GM18507 (cell line): ENCODE data around the gene PDP2.
"Not testable (repeated sequence)": the region's sequence is repeated elsewhere in the genome, so short reads cannot be mapped to it uniquely, and the experiment has no call there.

Experiments used
- DNase-seq: peaks from one replicate; pipeline ENCODE4 v3.0.0; 2011; ENCODE audit warnings: low read depth; ENCODE audit not compliant: insufficient read length; ENCODE audit errors: extremely low spot score
- FAIRE-seq: peaks from 2 replicates; lab custom pipeline; 2011; peaks lifted over from hg19 to GRCh38; lab: Jason Lieb, UNC

PDP2 gene

DNA sequence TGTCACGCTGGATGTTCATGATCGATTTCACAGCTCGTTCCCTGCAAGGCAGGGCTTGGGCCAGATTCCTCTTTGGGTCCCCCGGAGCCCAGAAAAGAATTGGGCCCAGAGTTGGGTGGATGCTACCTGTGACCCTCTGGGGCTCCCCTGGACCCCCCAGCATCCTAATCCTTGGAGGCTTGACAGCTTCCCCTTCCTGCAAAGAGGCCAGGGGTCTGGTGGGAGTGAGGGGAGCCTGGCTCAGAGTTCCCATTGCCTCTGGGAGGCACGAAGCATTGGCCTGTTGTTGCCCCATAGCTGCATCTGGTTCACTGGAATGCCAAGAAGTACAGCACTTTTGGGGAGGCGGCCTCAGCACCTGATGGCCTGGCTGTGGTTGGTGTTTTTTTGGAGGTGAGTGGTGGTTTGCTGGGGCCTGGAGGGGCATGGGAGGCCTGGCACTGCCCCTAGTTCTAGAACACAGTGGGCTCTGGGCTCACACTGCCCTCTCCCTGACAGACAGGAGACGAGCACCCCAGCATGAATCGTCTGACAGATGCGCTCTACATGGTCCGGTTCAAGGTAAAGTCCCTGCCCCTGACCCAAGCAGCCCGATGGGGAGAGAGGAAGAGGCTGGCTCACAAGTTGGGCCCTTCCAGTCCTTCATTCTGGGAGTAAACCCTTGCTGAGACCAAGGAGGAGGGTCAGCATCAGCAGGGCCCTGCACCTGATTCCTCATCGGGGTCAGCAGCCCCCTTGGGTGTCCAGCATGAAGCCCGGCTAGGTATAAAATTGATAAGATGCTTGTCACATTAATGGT is 28.9 kb upstream of the PDP2 start:
- DNase-seq (no peak), FAIRE-seq (no peak)

DNA sequence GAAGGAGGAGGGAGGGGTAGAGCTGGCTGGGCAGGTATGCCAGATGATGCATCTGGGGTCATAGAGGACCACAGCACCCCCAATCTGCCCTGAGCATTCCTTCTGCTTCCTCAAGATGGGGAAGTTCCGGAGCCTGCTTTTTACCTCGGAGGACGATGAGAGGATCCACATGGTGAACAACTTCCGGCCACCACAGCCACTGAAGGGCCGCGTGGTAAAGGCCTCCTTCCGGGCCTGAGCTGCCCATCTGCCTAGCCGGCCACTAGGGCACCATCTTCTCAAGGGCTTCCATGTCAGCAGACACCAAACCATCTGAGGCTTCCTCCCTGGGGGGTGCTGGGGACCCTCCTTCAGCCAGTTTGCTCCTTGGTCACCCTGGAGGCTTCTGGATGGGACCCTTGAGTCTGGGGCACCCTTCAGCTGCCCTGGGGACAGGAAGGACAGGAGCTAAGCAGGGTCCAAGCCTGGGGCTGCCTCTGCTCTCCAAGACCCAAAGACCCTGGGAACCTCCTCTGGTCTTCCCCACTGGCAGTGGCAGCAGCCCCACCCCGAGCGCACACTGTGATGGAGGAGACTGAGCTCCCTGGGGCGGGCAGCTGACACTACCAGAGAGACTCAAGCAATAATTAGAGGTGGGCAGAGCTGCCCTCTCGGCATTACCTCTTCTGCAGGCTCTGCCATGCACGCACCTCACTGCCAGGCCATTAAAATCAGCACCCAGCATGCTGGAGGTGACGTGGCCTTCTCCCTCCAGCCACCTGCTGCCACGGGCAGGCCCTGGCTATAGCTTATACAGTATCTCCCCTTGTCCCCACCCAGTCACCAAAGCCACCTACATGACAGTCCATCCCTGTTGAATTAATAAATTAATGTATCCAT is 26.8 kb upstream of the PDP2 start:
- FAIRE-seq: no peak
- no peak for DNase-seq

DNA sequence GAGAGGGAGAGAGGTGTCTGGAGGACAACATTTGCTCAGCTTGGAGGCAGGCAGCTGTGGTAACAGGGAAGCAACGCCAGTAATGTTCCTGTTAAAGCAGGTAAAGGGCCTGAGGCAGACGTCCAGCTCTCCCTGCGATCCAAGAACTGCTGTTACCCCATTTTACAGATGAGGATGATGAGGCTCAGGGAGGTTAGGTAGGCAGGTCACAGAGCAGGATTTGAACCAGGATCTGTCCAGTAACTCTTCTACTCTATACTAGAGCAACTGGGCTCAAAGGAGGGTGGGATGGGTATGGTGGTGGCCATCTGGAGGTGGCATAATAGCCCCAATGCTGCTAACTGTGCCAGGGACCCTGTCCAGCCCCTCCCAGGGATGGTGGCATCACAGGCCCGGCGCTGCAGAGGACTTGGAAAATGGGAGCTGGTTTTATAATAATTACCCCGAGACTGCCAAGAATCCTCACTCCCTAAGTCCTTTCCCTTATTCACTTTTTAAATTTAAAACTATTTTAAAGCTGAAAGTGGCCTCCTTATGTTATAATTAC is 24.1 kb upstream of the PDP2 start:
- FAIRE-seq (no peak), DNase-seq (no peak)

DNA sequence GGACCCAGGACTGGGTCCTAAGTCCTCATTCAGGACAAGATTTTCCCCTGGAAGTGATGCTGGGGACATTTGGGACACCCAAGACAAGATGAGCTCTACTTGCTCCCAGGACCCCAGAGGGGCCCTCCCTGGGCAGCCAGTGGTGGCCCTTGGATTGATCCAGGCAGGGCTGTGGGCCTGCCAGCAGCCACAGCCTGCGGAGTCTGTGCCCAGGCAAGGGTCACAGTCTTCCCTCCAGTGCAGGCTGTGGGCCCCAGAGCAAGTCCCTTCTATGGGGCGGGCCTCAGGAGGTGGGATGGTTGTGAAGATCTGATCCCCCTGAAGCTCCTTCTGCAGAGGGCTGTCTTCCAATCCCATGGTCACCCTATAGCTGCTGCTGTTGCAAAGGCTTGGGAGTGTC is 23.5 kb upstream of the PDP2 start:
- FAIRE-seq: no peak
- DNase-seq: no peak

DNA sequence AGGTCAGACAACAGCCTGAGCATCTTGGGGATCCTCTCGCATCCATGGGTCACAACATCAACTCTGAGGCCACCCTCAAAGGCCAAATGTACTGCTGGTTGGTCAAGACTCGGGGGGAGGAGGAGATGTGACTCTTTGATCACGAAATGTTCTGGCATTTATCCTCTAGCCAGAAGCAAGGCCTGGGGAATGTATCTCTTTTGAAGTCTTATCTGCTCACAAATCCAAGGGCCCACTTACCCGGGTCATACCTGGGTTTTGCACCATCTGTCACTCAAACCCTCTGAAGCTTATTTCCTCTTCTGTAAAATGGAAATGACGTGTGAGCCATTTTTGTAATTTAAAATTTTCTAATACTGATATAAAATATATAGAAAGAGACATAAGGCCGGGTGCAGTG is 22.9 kb upstream of the PDP2 start:
- no peak for FAIRE-seq
- no peak for DNase-seq

DNA sequence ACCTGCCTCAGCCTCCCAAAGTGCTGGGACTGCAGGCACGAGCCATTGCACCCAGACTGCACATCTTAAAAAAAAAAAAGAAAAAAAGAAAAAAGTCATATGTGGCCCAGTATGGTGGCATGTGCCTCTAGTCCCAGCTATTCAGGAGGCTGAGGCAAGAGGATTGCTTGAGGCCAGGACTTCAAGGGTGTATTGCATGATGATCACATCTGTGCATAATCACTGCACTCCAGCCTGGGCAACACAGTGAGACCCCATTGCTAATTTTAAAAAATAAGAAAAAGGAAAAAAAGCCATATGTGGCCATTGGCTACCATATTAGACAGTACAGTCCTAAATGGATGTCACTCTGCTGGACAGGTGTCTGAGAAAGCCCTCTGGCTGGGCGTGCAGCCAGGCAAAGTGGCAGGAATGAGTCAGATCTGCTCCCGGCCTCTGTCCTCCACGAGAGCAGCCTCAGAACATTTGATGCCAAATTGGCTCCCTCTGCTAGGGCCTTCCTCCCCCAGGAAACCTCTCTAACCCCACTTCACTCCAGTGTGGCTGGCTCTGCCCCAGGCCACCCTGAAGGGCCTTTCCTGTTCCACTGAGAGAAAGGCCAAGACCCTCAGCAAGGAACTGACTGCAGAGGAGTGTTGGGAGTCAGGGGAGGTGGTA is 21.4 kb upstream of the PDP2 start:
- DNase-seq (no peak), FAIRE-seq (no peak)

DNA sequence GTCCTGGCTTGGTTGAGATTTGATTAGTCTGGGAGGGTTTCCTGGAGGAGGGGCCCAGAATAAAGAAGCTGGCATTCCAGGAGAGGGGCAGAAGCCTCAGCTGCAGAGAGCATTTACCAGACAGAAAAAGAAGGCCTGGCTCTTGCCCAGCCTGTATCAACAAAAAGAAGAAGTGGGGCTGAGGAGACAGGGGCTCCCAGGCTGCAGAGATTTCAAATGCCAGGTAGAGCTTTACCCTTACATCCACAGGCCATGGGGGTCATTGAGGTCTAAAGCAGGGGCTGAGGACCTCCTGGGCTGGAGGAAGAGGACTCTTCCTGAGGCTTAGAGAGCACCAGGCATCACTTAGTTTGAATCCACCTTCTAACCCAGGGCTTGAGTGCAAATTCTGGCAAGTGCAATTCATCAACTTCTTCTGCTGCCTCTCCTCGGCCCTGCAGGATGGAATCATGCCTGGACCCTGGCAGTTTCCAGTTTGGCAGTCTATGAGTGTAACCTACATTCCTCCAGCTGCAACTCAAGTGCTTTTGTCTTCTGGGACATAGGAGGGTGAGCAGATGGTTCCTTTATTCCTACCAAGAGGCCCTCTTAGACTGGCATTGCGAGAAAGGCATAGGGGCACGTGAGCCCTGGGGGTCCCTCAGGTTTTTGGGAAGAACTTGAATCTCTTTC is 20.8 kb upstream of the PDP2 start:
- DNase-seq (no peak), FAIRE-seq (no peak)

DNA sequence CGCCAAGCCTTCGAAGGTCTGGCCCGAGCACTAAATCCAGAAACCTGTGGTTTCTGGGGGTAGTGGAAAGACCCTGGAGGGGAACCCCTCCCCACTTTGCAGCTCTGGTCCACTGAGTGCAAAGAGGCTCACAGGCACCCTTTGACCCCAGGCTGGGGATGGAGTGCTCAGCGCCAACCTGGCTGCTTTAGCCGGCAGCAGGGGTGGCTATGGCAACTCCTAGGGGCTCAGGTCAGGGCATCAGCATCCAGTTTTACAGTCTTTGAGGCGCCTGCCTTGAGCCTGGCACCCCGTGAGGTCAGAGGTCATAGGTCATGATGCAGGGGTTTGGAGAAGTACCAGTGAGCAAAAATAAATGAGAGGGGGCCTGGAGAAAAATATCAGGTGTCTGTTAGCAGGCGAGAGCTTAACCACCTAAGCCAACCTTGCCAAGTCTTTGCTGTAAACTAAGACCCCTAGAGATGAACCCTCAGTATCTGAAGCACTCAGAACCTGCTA is 18.2 kb upstream of the PDP2 start:
- FAIRE-seq (no peak), DNase-seq (no peak)

DNA sequence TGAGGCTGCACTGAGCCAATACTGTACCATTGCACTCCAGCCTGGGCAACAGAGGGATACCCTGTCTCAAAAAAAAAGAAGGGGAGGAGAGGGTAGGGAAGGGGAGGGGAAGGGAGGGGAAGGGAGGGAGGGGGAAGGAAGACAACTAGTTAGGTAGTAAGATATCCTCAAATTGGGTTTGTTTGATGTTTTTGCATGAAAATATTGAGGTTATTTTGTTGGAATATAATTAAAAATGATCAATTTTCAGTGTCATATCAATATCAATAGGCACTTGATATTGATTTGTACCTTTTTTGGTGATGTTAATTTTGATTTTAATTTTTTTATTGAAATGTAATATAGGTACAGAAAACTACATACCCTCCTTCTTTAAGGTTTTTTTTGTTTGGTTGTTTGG is 16.6 kb upstream of the PDP2 start:
- FAIRE-seq: no peak
- no peak for DNase-seq

DNA sequence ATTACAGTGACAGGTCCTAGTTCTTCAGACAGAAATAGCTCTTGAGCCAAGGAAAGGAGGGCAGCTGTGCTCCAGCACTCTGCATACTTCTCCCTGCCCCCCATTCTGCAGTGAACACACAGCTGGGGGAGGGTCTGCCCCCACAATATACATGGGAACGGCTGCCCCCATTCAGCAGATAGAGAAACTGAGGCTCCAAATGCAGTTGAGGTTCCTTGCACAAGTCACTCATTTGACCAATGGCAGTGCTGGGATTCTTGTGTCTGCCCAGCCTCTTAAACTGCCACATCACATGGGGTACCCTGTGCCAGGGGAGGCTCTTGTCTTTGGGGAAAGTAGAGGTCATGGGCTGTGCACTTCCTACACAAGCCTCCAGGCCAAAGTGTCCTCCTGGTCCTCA is 10.9 kb upstream of the PDP2 start:
- DNase-seq (no peak), FAIRE-seq (no peak)

DNA sequence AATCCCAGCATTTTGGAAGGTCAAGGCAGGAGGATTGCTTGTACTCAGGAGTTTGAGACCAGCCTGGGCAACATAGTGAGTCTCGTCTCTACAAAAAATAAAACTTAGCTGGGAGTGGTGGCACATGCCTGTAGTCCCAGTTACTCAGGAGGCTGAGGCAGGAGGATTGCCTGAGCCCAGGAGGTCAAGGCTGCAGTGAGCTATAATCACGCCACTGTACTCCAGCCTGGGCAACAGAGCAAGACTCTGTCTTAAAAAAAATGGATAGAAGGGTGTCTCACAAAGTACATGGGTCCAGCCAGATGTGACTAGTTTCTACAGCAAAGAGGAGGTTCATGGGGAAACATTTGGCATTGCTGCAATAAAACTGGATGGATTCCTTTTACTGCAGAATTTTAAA is 9.0 kb upstream of the PDP2 start:
- FAIRE-seq, DNase-seq: not testable (repeated sequence)

DNA sequence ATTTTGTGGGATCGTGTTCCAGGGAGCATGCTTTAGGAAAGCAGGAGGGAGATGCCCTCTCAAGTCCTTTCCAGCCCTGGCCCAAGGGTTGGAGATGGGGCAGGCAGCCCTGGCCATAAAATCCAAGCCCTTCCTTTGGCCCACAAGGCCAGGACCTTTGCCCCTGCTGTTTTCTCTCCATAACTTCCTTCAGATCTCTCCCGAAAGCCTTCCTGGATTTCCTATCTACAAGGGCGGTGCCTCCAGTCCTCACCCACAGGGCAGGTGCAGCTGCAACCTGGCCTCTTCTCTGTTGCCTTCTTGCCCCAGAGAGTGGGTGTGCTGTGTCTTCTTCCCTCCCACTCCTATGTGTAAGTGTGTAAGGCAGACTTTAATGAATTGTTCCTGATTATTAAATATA is 8.5 kb upstream of the PDP2 start:
- DNase-seq (no peak), FAIRE-seq (no peak)

DNA sequence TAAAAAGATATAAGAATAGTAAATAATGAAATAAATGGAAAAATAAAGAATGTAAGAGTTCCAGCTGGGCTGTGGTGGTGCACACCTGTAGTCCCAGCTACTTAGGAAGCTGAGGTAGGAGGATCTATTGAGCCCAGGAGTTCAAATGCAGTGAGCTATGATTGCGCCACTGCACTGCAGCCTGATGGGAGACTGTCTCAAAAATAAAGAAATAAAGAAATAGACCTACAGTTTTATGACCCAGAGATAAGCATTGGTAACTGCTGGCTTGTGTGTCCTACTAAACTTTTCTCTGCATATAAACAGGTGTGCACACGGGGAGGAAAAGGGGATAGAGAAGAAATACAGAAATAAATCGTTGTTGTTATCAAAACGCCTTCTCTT is 7.8 kb upstream of the PDP2 start:
- no peak for DNase-seq
- FAIRE-seq: no peak

DNA sequence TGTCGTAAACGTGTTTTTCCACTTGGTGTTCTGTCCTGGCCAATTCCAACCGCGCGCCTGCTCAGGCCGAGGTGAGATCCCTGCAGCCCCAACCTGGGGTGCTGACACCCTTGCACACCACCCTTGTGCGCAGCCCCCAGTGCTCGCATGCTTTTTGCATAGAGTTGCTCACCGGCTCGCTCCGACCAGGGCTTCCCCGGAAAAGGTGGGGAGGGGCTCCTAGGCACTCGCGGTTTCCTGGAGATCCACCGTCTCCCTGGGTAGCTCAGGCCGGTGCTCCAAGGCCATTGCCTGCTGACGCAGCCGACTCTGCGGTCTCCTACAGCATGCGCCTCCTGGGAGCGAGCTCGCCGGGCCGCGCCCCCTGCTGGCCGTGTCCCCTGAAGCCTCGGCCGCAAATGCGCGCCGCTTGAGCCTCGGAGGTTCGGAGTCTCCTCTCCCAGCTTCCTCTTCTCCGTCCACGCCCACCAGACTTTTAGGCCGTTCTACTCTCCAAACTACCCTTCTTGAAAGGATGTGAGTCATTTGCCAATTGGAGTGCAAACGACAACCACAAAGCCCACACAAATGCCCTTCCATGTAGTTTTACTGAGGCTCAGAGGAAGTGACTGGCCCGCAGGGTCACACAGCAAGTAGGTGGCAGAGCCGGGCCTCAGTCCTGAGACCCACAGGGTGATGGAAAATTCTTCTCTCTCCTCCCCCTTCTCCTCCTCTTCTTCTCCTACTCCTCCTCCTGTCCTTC is 7.2 kb upstream of the PDP2 start:
- peak; percentile 76 for DNase-seq
- FAIRE-seq: peak; percentile 98

DNA sequence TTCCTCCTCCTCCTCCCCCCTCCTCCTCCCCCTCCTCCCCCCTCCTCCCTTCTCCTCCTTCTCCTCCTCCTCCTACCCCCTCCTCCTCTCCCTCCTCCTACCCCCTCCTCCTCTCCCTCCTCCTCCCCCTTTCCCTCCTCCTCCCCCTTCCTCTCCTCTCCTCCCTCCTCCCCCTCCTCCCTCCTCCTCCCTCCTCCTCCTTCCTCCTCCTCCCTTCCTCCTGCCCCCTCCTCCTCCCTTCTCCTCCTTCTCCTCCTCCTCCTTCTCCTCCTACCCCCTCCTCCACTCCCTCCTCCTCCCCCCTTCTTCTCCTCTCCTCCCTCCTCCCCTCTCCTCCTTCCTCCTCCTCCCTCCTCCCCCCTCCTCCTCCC is 6.6 kb upstream of the PDP2 start:
- FAIRE-seq (no peak), DNase-seq (no peak)

DNA sequence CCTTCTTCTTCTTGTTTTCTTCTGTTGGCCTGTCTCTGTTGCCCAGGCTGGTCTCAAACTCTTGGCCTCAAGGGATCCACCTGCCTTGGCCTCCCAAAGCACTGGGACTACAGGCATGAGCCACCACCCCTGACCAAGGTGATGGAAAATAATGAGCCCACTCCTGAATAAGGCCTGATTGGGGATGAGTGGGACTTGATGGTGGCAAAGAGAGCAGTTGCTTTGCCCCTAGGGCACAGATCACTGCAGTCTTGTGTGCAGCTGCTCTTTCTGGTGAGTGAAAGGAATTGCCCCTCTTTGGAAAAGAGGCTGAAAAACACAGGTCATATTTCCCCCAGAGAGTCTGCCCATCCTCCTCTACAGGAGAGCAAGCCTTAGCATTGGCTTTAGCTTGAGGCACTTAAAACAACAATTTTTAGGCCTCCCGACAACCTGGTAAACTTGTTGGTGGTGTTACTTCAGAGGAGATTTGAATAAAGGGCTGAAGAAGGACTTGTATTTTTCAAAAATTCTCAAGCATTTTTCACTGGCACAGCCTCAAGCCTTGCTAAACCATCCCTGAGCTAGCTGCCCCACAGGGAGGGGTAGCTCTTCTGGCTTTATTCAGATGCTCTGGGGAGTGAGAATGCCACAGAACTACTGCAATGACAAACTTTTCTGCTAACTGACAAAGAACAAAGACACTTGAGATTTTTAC is 6.1 kb upstream of the PDP2 start:
- FAIRE-seq: peak; percentile 41

DNA sequence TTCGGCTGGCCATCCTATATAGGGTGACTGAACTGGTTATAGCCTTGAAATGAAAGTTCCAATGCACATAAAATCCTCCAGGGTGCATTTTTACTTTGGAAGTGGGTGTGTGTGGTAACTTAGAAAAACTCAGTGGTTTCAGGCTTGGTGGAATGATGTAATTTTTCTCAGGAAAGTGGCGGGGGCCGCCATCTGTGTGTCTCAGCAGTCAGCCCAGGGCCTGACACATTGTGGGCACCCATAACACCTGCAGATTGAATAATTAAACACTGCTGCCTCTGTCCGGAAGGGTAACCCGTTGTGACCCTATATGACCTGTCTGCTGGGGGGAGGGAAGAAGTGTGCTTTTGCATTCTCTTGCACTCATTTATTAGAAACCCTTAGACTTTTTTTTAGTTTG is 2.2 kb upstream of the PDP2 start:
- FAIRE-seq (peak; percentile 31), DNase-seq (no peak)

More for the DNA sequence above, 6.1 kb upstream of the PDP2 start:
- no peak for DNase-seq

DNA sequence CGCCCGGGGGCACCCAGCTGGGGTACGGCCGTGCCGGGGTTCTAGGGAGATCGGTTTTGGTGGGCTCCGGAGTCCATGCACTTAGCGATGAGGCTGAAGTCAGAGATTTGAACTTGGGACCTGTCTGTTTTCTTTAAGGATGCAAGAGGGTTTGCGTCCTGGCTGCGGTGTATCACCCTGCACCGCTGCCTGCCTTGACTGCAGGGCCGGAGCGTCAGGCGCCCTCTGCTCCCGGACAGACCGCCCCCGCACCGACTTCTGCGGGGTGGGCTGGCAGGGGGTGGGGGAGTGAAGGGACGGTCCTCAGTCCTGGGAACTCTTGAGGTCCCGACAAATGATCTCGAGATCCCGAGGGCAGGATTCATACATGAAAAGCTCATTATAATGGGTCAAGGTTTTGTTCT is 701 bp downstream of the PDP2 start:
- FAIRE-seq (no peak), DNase-seq (no peak)
